K562 (cell line): ENCODE results near the gene CCDC73.

Experiments
- ESRRA ChIP-seq: fragments of 450-650 bp; IDR thresholded peaks from 2 replicates; pipeline ENCODE4 v1.6.1; 2014; ENCODE audit warnings: low read depth, mild to moderate bottlenecking, moderate library complexity, borderline replicate concordance
- REST ChIP-seq, 2 experiments: fragments of 450-650 bp; formaldehyde crosslinking in 1 of 2; IDR thresholded peaks; 2 replicates each; pipeline versions ENCODE4 v1.4.0 to v1.6.1; 2014 to 2020; ENCODE audit warnings: mild to moderate bottlenecking in 2 of 2, borderline replicate concordance in 1 of 2, low read depth in 1 of 2
- ZNF121 ChIP-seq: sonication (generic); formaldehyde crosslinking; conservative IDR thresholded peaks from 2 replicates; pipeline ENCODE4 v1.8.0; 2022; ENCODE audit warnings: missing genetic modification reagents

GRCh38 chr11:32594272-32594671 lies 200.2 kb downstream of the CCDC73 start:
- TF ChIP-seq ZNF121 (CRISPR knock-in tag) (no peak), REST (IDR thresholded peaks at IDR 0.05; ENCODE audit: borderline replicate concordance) (no peak), REST (CRISPR knock-in tag; IDR thresholded peaks at IDR 0.05; ENCODE audit: low read depth) (no peak), ESRRA (no peak)
